Neuron (in vitro differentiated cells): ENCODE results near the gene SLC22A1.
"Not testable (repeated sequence)": the region's sequence is repeated elsewhere in the genome, so short reads cannot be mapped to it uniquely, and the experiment has no call there.

ENCODE experiments used
- H2AFZ ChIP-seq: one replicate; pipeline ENCODE4 v1.6.1; 2013; ENCODE audit warnings: low read depth, mild to moderate bottlenecking, inconsistent platforms, low read length, moderate library complexity
- H3K27me3 ChIP-seq: one replicate; pipeline ENCODE4 v1.6.1; 2013; ENCODE audit warnings: low read length; ENCODE audit not compliant: insufficient read depth
- H3K36me3 ChIP-seq: one replicate; pipeline ENCODE4 v1.6.1; 2013; ENCODE audit warnings: low read length; ENCODE audit not compliant: insufficient read depth
- H3K4me1 ChIP-seq: one replicate; pipeline ENCODE4 v1.6.1; 2013; ENCODE audit warnings: low read length; ENCODE audit not compliant: insufficient read depth
- H3K4me3 ChIP-seq: 2 replicates; pipeline ENCODE4 v1.5.1; 2013; ENCODE audit warnings: mild to moderate bottlenecking, low read length, moderate library complexity
- H3K9me3 ChIP-seq: one replicate; pipeline ENCODE4 v1.6.1; 2013; ENCODE audit warnings: low read length

Gene SLC22A1

DNA sequence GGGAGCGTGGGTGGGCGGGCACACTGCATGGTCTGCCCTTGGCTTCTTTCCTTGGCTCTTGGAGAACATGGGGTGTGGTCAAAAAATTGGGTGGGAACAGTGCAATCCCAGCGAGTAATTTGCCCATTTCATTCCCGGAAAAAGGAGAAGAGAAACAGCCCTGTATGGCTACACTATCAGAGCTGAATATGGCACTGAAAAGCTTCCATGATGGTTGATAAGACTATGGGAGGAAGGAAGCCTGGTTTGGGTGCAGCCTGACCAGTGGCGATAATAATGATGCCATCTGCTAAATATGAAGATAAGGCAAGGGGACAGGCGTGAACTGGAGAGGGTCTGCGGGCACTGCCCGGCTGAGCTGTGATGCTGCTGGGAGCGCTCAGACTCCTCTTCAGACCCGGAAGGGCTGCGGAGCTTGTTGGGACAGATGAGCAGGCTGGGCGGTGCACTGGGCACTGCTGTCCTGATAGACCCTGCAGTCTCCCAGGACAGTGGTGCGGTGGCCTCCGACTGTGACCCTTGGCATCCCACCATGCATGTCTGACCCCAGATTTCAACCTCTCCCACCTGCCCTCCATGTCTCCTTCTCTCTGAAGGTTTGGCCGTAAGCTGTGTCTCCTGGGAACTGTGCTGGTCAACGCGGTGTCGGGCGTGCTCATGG is 10.2 kb downstream of the SLC22A1 start:
- H2AFZ ChIP-seq: no peak overlapping the region
- no peaks in the 10 kb centered on the region for H3K9me3 ChIP-seq
- no peak overlapping the region for H3K4me3 ChIP-seq
- H3K27me3 ChIP-seq: no peaks in the 10 kb centered on the region
- no peaks in the 10 kb centered on the region for H3K4me1 ChIP-seq
- H3K36me3 ChIP-seq: no peaks in the 10 kb centered on the region

DNA sequence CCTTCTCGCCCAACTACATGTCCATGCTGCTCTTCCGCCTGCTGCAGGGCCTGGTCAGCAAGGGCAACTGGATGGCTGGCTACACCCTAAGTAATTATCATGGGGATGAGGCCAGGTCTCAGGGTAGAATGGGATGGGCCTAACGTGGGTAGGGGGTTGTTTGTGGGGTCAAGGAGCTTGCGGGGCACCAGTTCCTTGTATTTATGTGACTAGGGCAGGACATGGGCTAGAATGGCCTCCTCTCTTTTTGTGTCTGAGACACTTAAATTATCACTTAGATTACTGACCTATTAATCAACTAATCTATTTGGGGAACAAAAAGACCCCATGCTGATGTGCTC is 10.7 kb downstream of the SLC22A1 start:
- H2AFZ ChIP-seq: no peak overlapping the region
- no peaks in the 10 kb centered on the region for H3K27me3 ChIP-seq
- no peak overlapping the region for H3K4me3 ChIP-seq
- no peaks in the 10 kb centered on the region for H3K9me3 ChIP-seq
- H3K4me1 ChIP-seq: peaks cover under 1% of the 10 kb centered on the region
- no peaks in the 10 kb centered on the region for H3K36me3 ChIP-seq

DNA sequence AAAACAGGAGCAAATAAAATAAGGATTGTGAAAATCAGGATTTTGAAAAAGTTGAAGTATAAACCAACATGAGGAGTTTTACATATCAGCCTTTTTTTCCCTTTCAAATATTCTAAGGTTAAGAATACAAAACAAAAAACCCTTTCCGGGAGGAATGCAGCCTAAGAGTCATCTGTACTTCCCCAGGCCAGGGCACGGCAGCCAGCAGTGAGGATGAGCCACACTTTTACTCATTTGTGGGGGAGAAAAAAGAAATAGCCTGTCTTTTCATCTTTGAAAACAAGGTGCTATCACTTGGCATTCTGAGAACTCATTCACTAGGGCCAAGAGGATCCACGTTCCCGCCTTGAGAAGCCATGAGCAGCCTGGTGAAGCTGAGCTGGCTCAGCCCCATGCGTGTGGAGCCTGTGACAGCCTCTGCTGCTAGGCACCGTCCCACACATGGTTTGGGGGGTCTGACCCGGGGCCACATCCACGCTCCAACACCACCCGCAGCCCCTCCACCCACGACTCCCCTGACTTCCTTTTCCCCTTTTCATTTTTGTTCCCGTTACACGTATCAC is 11.2 kb downstream of the SLC22A1 start:
- H3K4me1 ChIP-seq: peaks cover 2% of the 10 kb centered on the region
- H3K36me3 ChIP-seq: no peaks in the 10 kb centered on the region
- H2AFZ ChIP-seq: no peak overlapping the region
- H3K27me3 ChIP-seq: no peaks in the 10 kb centered on the region
- no peak overlapping the region for H3K4me3 ChIP-seq
- H3K9me3 ChIP-seq: no peaks in the 10 kb centered on the region

DNA sequence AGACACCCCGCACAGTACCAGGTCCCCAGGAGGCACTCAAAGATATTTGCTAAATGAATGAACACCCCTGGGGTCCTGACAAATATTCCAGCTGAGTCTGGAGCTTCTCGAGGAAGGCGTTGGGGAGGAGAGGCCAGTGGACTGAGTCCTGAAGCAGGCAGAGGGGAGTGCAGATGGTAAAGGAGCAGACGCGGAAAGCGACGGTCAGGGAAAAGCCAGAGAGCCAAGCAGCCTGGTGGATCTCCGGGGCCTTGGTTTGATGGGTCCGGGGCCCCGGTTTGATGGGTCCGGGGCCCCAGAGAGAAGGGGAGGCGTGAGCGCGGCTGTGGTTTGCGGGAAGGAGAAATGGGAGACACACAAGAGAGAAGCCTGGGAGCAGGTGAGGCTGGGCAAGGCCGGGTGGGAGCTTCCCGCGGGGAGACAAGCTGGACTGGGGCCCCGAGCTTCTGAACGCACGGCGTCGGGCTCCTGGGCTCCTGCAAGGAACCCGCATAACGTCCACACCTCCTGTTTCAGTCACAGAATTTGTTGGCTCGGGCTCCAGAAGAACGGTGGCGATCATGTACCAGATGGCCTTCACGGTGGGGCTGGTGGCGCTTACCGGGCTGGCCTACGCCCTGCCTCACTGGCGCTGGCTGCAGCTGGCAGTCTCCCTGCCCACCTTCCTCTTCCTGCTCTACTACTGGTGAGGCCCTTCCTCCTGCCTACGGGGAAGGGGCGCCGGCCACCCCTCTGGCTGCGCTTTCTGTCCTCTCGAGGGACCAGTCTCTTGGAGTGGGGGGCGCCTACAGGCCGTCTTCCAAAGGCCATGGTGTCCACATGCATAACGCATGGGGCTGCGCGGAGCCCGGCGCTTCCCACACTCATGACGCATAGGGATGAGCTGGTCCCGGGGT is 12.1 kb downstream of the SLC22A1 start:
- peaks cover 2% of the 10 kb centered on the region for H3K4me1 ChIP-seq
- H3K27me3 ChIP-seq: no peaks in the 10 kb centered on the region
- no peaks in the 10 kb centered on the region for H3K36me3 ChIP-seq
- H3K4me3 ChIP-seq: no peak overlapping the region
- no peak overlapping the region for H2AFZ ChIP-seq
- H3K9me3 ChIP-seq: no peaks in the 10 kb centered on the region

DNA sequence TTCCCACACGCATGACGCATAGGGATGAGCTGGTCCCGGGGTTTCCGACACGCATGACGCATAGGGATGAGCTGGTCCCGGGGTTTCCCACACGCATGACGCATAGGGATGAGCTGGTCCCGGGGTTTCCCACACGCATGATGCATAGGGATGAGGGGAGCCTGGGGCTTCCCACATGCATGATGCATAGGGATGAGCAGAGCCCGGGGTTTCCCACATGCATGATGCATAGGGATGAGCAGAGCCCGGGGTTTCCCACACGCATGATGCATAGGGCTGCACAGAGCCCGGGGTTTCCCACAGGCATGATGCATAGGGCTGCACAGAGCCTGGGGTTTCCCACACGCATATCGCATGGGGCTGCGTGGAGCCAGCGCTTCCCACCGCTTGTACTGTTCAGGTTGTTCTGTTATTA is 12.7 kb downstream of the SLC22A1 start:
- H2AFZ ChIP-seq, H3K4me1 ChIP-seq, H3K4me3 ChIP-seq, H3K36me3 ChIP-seq, H3K9me3 ChIP-seq, H3K27me3 ChIP-seq: not testable (repeated sequence)

DNA sequence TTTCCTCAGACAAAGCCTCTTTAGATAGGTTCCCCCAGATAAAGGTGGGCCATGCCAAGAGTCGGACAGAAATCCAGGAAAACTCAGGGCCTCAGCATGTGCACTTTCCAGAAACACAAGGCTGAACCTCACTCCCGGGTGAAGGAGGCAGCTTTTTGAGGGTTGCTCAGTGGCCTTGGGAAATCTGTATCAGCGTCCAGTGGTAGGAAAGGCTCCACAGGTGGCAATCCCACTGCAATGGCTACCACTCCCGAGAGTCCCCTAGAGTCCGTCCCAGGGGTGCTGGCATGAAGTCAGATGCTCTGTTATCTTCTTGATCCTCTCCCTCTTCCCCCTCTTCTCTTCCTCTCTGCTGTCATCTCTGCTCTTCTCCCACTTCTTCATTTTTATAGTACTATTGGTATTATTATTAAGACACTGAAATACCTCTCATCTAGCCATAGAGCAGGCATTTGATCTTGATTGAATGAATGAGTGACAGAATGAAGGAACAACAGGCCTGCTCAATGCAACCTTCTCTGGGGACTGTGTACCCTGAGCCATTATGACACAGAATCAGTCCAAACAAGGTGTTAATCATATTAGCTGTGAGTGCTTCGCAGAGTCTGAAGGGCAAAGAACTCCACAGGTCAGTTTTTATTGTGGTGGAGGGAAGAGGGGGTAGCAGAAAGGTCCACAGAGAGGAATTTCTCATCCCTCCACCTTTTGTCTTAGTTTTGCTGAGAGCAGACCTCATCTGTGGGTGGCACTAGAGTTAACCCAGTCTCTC is 13.3 kb downstream of the SLC22A1 start:
- H3K9me3 ChIP-seq: no peaks in the 10 kb centered on the region

DNA sequence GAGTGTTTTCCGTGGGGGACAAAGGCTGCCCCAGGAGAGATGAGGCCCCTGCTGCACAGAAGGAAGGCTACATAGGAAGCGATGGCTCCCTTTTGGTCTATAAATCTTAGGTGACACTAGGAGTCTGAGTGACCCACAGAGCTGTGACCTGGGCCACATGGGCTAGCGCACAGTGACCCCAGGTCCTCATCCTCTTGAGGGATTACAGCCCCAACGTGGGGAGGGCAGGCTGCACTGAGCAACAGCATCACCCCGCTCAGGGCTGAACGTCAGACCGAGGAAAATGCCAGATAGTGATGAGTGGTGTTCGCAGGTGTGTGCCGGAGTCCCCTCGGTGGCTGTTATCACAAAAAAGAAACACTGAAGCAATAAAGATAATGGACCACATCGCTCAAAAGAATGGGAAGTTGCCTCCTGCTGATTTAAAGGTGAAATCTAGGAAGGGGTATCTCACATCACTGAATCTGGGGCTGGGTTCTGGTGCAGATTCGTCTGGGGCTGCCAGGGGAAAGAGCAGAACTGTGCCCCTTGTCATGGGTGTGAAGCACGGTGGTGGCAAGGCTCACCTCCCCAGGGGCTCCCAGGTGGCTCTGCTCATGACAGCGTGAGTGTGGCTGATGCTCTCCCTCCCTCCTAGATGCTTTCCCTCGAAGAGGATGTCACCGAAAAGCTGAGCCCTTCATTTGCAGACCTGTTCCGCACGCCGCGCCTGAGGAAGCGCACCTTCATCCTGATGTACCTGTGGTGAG is 14.5 kb downstream of the SLC22A1 start:
- Histone ChIP-seq H3K36me3 (no peaks in the 10 kb centered on the region), H3K4me3 (no peak overlapping the region), H3K4me1 (peaks cover 2% of the 10 kb centered on the region)

More for the DNA sequence above, 13.3 kb downstream of the SLC22A1 start:
- peaks cover 2% of the 10 kb centered on the region for H3K4me1 ChIP-seq
- no peaks in the 10 kb centered on the region for H3K36me3 ChIP-seq
- H3K4me3 ChIP-seq: no peak overlapping the region
- no peak overlapping the region for H2AFZ ChIP-seq
- no peaks in the 10 kb centered on the region for H3K27me3 ChIP-seq

DNA sequence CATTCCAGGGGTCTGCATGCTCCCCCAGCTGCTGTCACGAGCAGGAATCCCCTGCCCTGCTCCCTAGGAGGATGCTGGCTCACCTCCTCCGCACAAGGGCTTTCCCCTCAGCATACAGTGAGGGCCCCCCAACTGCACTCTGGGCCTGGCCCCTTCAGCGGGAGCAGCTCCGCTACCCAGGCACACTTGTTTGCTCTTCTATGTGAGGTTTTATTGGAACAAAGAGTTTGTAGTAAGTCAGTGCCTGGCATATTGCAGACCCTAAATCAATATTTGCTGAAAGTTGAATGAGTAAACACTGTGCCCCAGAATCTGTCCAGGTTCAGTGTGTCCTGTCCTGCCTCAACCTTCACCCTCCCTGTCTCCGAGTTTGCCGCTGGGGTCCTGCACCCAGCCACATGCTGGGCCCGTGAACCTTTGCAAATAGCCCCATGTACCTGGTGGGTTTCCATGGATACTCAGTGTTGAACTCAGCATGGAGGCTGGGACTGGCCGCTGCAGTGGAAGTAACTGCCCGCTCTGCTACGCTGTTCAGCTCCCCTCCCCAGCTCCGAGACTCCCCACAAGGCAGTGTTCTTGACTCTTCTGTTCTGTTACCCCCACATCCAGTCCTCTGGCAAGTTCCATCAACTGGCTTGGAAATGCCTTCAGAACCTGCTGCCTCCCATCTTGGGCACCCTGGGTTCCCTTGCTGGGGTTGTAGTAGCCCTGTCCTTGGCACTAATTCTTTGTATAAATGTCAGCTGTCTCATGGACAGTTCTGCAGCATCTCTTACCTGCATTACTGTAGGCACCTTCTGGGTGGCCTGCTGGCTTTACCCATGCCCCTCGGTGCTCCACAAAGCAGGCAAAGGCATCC is 15.7 kb downstream of the SLC22A1 start:
- Histone ChIP-seq H3K4me3 (no peak overlapping the region), H3K4me1 (peaks cover 2% of the 10 kb centered on the region), H3K27me3 (no peaks in the 10 kb centered on the region), H3K9me3 (no peaks in the 10 kb centered on the region), H3K36me3 (no peaks in the 10 kb centered on the region), H2AFZ (no peak overlapping the region)

More for the DNA sequence above, 14.5 kb downstream of the SLC22A1 start:
- no peaks in the 10 kb centered on the region for H3K9me3 ChIP-seq
- no peaks in the 10 kb centered on the region for H3K27me3 ChIP-seq
- H2AFZ ChIP-seq: no peak overlapping the region

DNA sequence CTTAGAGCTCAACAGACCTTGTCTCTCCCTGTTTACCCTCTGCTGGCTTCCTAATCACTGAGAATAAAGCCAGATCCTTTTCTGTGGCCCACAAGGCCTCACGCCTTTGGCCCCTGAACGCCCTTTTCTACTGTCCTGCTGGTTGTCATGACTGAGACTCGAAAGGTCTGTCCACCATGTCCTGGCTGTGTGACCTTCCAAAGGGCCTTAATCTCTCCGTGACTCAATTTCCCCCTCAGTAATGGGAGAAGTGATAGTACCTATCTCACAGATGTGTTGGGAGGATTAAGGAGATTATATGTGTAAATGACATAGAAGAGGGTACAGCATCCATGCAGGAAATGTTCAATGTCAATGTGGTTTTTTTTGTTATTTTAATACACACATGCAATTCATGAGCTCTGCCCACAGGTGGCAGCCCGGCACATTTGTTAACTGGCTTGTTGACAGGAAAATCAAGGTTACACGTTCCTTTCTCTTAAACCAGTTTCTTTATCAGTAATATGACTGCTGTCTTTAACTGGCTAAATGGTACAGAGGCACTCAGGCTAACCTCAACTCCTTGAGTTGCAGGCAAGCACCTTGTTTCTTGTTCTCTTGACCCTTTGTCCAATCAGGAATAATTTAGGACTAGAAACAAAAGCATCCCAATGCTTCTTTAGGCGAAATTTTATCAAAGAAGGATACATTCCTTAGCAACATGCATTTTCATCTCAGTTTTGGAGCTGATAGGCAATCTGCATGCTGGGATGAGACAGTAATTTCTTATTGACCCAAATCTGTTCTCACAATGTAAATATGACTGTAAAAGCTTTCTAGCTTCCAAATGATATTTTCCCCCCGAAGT is 16.6 kb downstream of the SLC22A1 start:
- Histone ChIP-seq H3K36me3 (no peaks in the 10 kb centered on the region), H2AFZ (no peak overlapping the region), H3K4me3 (no peak overlapping the region), H3K4me1 (peaks cover 2% of the 10 kb centered on the region), H3K27me3 (no peaks in the 10 kb centered on the region), H3K9me3 (no peaks in the 10 kb centered on the region)

DNA sequence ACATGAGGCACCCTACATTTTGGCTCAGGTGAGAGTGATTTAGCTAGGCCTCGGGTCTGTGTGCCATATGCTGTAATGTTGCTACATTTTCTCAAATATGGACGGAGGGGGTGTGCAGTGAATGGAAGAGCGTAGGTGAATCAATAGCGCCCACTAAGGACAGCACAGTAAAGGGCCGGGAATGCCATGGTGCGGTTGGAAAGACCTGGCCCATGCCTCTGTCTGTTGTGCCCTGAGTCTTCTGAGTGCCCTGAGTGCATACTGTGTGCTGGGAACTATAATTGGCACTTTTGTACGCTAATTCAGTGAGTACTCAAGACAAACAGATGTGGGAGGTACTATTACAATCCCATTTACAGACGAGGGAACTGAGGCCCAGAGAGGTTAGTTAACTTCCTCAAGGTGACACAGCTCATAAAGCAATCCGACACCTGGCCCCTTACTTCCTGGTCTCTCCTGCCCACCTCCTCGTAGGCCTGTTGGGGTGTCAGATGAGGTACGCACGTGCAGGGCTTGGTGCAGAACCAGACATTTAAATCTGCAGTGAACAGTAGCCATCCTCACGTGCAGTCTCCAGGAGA is 17.3 kb downstream of the SLC22A1 start:
- H3K4me1 ChIP-seq: peaks cover 2% of the 10 kb centered on the region

DNA sequence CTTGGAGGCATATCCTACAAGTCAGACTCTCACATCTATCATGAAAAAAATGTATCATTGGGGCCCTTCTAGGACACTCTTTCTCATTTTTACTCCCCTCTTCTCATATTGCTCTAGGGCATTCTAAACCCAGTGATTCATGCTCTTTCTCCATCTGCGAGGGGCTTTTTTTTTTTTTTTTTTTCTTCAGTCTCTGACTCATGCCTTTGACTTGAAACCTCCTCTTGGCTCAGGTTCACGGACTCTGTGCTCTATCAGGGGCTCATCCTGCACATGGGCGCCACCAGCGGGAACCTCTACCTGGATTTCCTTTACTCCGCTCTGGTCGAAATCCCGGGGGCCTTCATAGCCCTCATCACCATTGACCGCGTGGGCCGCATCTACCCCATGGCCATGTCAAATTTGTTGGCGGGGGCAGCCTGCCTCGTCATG is 17.8 kb downstream of the SLC22A1 start:
- H3K4me3 ChIP-seq: no peak overlapping the region
- no peaks in the 10 kb centered on the region for H3K9me3 ChIP-seq
- no peaks in the 10 kb centered on the region for H3K36me3 ChIP-seq
- no peaks in the 10 kb centered on the region for H3K27me3 ChIP-seq
- peaks cover 2% of the 10 kb centered on the region for H3K4me1 ChIP-seq
- no peak overlapping the region for H2AFZ ChIP-seq

More for the DNA sequence above, 17.3 kb downstream of the SLC22A1 start:
- H3K27me3 ChIP-seq: no peaks in the 10 kb centered on the region
- no peaks in the 10 kb centered on the region for H3K36me3 ChIP-seq
- H3K9me3 ChIP-seq: no peaks in the 10 kb centered on the region
- H2AFZ ChIP-seq: no peak overlapping the region
- no peak overlapping the region for H3K4me3 ChIP-seq
